ENCODE measurements around the gene SNX9. TPM values are rescaled to one million over a fixed set of nuclear protein-coding genes. Genes with fewer than 3 reads are reported as not detected.

The SNX9 gene
- total and polyA plus RNA-seq, 2 of the 8 experiments (the other 6 are each of a cell fraction or from before 2014, with no cell fraction given), result 11.8 to 23.2 TPM

DNA sequence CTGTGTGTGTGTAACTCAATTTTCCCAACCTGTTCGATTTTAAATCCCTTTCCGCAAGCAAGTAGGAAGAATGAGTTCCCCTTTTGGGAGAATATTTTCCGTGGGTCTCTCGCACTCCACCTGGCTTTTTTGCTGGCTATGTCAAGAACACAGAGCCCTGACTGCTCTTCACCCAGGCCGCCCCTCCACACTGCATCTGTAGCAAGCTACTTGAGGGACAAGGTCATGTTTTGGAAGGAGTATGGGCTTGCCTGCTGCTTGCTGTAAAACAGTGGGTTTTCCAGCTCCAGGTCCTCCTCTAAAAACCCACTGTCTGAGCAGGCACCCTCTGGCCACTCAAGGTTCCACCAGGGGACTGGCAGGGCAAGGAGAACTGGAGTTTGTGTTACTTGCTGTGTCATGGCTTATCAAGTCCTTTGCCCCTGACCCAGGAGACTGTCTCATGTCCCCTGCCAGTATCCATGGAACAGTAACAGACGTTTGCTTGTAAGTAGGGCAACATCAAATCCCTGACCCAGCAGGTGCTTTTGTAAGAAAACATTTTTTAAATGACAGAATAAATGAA is 123.1 kb downstream of the SNX9 start:
- Histone ChIP-seq H3K79me2 (ENCODE audit: control insufficient read depth in 1 of 2, insufficient read depth in 2 of 2, low read length in 2 of 2) (no peaks in the 10 kb centered on the region), H3K14ac (ENCODE audit: insufficient read length) (no peak overlapping the region), H3K23ac (ENCODE audit: insufficient read length) (no peak overlapping the region), H2BK12ac (ENCODE audit: low read depth, low read length) (no peak overlapping the region), H2BK120ac (replicated peaks; ENCODE audit: low read depth, low read length) (no peak overlapping the region), H4K8ac (ENCODE audit: extremely low read depth, insufficient read depth, low read length) (no peak overlapping the region), H3K27ac (ENCODE audit: low read depth, low read length) (no peak overlapping the region), H3K9ac (replicated peaks in 1 of 4; ENCODE audit: extremely low read depth in 1 of 4, low read depth in 3 of 4, low read length in 3 of 4) (no peak overlapping the region), H3K23me2 (ENCODE audit: low read depth, low read length) (no peaks in the 10 kb centered on the region), H2BK15ac (ENCODE audit: low read length) (no peak overlapping the region), H3K18ac (ENCODE audit: extremely low read depth, low read length) (no peak overlapping the region), H4K20me1 (replicated peaks in 1 of 2; ENCODE audit: control insufficient read depth in 1 of 2, insufficient read depth in 2 of 2, low read length in 2 of 2) (no peaks in the 10 kb centered on the region), H3K27me3 (replicated peaks in 1 of 4; ENCODE audit: control insufficient read depth in 3 of 4, extremely low read depth in 1 of 4, insufficient read depth in 3 of 4, low read length in 3 of 4) (no peaks in the 10 kb centered on the region), H3K56ac (replicated peaks; ENCODE audit: insufficient read length, low read depth, low read length) (no peak overlapping the region), H3K79me1 (ENCODE audit: low read depth, low read length) (no peaks in the 10 kb centered on the region), H3K9me3 (ENCODE audit: insufficient read depth in 2 of 2, low read depth in 1 of 2, low read length in 1 of 2) (no peaks in the 10 kb centered on the region), H2BK20ac (ENCODE audit: low read length) (no peak overlapping the region), H3K36me3 (ENCODE audit: control insufficient read depth in 2 of 4, insufficient read depth in 4 of 4, low read length in 3 of 4) (peaks cover 4 to 21% (median 12%) of the 10 kb centered on the region in 4 experiments; a peak in 6 of 8 replicates), H4K91ac (replicated peaks; ENCODE audit: insufficient read length, low read length) (no peak overlapping the region), H2BK5ac (ENCODE audit: low read depth, low read length) (no peak overlapping the region), H2AK5ac (ENCODE audit: low read depth, low read length) (no peak overlapping the region), H3K4me3 (ENCODE audit: extremely low read depth in 1 of 4, insufficient read depth in 2 of 4, low read depth in 3 of 4, low read length in 4 of 4) (no peak overlapping the region), H3K4me2 (ENCODE audit: insufficient read depth in 1 of 2, low read depth in 2 of 2, low read length in 2 of 2) (no peak overlapping the region), H2AFZ (ENCODE audit: low read length) (no peak overlapping the region), H3K4me1 (replicated peaks in 1 of 4; ENCODE audit: control insufficient read depth in 3 of 4, insufficient read depth in 4 of 4, low read length in 3 of 4) (no peaks in the 10 kb centered on the region), H4K5ac (ENCODE audit: insufficient read length, low read depth, low read length) (no peak overlapping the region), H3K4ac (replicated peaks; ENCODE audit: insufficient read length, low read depth, low read length) (no peak overlapping the region)
- no peak for DNase-seq (ENCODE audit: low read depth in 1 of 2, low spot score in 2 of 2)
- CTCF ChIA-PET (ENCODE audit: partially characterized antibody), result interaction anchor here (0.8 to 2.1 kb wide), 16 partner anchors 9 to 574 kb away, joined by 3 to 17 read pairs (median 6); no protein-coding TSS in a partner anchor
- no peak for FAIRE-seq
- TF ChIP-seq, protein P1, sequence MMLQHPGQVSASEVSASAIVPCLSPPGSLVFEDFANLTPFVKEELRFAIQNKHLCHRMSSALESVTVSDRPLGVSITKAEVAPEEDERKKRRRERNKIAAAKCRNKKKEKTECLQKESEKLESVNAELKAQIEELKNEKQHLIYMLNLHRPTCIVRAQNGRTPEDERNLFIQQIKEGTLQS (IDR thresholded peaks at IDR 0.05; ENCODE audit: insufficient read depth, low read depth, low read length), result no peak
- TF ChIP-seq POLR2A (IDR thresholded peaks at IDR 0.05; ENCODE audit: control extremely low read depth in 1 of 2, low read depth in 2 of 2, low read length in 2 of 2), result peak in 1 of 2 experiments; percentile 28; a peak in 1 of 3 replicates
- POLR2A ChIA-PET (ENCODE audit: partially characterized antibody), result no interaction called here
- WGBS, 2 experiments (ENCODE audit: extremely low coverage in 1 of 2, insufficient coverage in 1 of 2, insufficient read length in 1 of 2, insufficient replicate concordance in 2 of 2, low coverage in 1 of 2, low lambda C conversion rate in 2 of 2, missing lambda C conversion rate in 1 of 2), result 86% methylated on average over 6 of the region's 6 CpGs; no CpG with 5 or more reads in 1 of the 2 experiments

Data from H1 (cell line).